GM12865 (cell line): ENCODE measurements around the gene ADTRP.
A peak's percentile ranks its signal among the peaks of the same experiment; 100 is the strongest.

Experiments used
- DNase-seq: peaks from one replicate; pipeline ENCODE4 v3.0.0; 2010; ENCODE audit warnings: low read depth
- H3K4me3 ChIP-seq: 2 replicates; pipeline ENCODE4 v1.5.1; 2011; ENCODE audit warnings: mild to moderate bottlenecking, low read depth, low read length, control low read depth
- TF ChIP-seq, protein P1 (sequence below): IDR thresholded peaks from 2 replicates; pipeline ENCODE4 v1.5.1; 2011; ENCODE audit warnings: low read length, control low read depth, low read depth, inconsistent platforms; ENCODE audit not compliant: insufficient read depth; ENCODE audit errors: missing control alignments

ADTRP gene

DNA sequence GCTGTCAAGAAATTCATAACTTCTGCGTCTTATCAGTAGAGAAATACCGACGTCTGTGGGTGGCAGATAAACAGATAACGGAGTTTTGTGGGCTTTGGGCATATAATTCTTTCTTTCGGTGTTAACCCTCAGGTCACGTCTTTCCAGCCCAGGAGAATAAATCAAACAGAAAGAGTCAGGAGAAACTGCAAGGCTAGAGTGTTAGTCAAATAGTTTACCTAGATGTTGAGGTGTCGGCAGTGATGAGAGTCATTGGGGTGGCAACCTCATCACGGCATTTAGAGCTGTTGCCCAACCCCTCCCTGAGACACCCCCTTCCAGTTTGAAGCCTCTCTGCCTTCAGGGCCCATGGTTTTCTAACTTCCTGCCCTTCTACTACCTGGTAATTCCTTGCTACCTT, 49.5 kb downstream of the ADTRP start:
- H3K4me3 ChIP-seq = no peak overlapping the region
- no peak for DNase-seq
- TF ChIP-seq, protein P1, sequence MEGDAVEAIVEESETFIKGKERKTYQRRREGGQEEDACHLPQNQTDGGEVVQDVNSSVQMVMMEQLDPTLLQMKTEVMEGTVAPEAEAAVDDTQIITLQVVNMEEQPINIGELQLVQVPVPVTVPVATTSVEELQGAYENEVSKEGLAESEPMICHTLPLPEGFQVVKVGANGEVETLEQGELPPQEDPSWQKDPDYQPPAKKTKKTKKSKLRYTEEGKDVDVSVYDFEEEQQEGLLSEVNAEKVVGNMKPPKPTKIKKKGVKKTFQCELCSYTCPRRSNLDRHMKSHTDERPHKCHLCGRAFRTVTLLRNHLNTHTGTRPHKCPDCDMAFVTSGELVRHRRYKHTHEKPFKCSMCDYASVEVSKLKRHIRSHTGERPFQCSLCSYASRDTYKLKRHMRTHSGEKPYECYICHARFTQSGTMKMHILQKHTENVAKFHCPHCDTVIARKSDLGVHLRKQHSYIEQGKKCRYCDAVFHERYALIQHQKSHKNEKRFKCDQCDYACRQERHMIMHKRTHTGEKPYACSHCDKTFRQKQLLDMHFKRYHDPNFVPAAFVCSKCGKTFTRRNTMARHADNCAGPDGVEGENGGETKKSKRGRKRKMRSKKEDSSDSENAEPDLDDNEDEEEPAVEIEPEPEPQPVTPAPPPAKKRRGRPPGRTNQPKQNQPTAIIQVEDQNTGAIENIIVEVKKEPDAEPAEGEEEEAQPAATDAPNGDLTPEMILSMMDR = no peak

DNA sequence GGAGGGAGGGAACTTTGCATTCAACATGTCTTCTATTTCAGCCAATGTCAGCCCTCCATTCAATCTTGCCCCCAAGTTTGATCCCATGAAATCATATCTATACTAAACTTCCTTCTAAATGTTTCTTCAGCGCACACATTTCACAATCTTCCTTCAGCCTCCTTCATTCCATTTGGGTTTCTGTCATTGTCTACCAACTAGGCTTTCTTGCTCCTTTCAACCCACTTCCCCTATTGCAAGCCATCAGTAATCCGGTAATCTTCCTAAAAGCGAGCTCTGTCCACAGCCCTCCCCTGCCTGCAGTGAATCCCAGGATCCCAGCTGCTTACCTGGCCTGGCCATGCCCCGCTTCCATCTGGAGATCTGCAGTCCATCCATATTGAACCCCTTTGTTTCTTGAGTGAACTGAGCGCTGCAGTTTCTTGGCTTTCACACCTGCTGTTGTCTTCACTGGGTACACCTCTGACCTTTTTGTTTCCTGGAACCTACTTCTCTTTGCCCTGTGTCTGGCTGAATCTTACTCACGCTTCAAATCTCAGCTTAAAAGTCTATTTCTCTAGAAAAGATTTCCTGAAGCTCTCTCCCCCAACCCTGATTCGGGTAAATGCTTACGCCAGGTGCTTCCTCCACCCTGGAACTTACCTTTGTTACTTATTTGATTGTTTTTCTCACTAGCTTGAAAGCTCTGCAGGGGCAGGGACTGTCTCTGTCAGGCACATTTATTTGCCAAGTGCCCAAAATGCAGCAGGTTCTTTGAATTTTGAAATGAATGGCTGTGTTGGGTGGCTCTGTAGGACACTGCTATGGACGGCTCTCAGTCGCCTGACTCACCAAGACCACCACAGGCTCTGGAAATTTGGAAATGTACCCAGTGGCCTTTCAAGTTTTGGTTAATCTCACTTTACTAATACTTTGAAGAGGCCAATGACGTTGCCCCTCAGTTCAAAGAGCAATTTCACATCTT, 50.3 kb downstream of the ADTRP start:
- no peak for DNase-seq
- TF ChIP-seq, protein P1 = no peak
- H3K4me3 ChIP-seq = no peak overlapping the region

DNA sequence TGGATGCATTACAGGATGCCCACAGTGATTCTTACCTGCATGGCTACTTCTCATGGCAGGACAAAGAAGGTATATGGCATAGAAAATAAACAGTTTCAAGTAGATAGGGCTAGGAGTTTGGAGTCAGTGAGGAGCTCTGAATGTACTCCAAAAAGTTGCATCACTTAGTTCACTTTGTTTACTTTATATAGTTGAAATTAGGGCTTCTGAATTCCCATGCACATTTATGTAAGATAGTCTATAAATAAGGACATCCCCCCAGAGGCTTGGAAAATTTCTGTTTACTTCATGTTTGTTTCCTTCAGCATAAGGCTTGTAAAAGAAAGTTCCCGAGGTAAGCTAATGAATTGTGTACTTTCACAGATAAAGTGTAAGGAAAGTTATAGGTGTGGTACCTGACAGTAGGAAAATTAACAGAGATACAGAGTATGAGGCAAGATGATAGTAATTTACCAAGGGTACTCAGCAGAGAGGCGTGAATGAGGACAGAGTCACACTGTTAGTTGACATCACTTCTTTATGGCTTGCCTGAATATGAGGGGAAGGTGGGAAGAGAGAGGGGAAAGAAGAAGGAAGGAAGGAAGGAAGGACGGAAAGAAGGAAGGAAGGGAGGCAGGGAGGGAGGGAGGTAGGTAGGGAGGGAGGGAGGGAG, 51.1 kb downstream of the ADTRP start:
- TF ChIP-seq, protein P1 = no peak
- no peak overlapping the region for H3K4me3 ChIP-seq
- no peak for DNase-seq

DNA sequence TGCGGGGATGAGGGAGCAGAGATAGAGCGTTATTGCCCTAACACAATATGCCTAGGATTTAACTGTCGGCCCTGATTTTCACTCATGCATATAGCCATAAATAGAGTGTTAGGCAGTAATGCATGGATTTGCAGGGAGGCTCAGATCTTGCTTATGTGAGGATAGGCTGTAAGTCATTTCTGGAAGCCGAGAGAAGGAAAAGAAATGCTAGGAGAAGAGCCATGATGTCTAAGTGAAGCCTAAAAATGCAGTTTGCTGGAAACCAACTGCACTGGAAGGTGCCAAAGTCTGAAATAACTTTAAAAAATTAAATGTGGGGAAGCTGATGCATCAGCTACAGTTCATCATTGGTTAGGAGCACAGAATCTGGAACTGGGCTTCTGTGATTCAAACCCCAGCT, 54.3 kb downstream of the ADTRP start:
- TF ChIP-seq, protein P1 = no peak
- H3K4me3 ChIP-seq = peak overlapping the region; percentile 73
- DNase-seq = no peak

DNA sequence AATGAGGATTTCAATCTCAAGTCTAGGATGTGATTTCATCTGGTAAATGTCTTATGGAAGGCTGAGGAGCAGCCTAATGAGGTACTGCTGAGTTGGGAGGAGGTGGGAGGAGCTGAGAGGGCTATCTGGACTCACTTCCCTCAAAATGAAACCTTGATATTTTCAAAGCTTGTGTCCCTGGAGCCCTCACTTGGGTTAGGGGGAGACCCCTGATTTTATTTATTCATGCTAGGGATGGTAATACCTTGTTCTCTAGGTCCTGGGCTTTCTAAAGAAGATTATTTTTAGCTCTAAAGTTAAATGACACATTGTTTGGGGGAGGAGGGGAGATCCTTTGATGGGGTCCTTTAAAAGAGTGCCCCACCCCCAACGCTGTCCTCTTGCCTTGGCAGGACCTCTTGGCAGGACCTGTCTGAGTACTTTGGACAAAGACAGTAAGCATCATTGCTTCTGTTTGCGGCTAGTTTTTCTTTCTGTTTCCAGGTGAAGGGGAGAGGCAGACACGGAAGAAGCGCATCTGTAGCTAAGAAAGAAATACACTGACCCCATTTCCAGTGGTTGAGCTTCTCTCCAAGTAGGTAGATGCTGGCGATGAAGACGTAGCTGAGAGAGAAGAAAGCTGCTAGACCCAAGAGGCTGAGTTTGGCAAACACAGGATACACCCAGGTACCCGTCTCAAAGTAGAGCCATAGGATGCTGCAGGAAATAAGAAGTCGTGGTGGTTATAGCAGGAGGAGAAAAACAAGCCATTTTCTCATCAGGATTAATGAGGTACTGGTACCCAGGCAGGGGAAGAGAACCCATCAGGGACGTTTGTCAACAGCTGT, 55.6 kb downstream of the ADTRP start:
- peak overlapping the region; percentile 73 for H3K4me3 ChIP-seq
- TF ChIP-seq, protein P1 = no peak
- peak; percentile 78 for DNase-seq

DNA sequence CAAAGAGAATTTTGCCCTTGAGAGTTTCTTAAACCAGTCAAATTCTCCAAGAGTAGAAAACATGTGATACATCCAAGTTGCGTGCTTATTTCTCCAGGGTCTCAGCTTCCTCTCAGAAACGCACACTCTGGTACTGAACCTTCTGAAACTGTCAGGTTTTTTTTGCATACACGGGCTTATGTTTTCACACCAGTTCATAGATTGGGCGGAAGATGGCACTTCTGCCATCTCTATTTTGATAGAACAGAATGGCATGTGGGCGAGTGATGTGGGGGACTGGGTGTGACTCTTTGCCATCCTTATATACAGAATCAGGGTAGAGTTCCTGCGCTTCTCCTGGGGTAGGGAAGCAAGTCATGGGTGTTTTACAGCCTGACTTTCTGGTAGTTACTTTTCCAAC, 56.4 kb downstream of the ADTRP start:
- peak overlapping the region; percentile 73 for H3K4me3 ChIP-seq
- TF ChIP-seq, protein P1 = peak; percentile 10
- peak; percentile 79 for DNase-seq
